NCI-H1436 treated with DMSO at 0.1 percent for 48 hours (cell line): ENCODE measurements around the gene PLPP7.
"Not testable (repeated sequence)": the region's sequence is repeated elsewhere in the genome, so short reads cannot be mapped to it uniquely, and the experiment has no call there.

Source experiments
- DNase-seq: peaks from one replicate; lab custom pipeline; 2025; lab: John Stamatoyannopoulos, UW

The PLPP7 gene

GRCh38 chr9:131330814-131331600, 41.5 kb downstream of the PLPP7 start:
- no peak for DNase-seq

- DNase-seq = not testable (repeated sequence)
Observed at GRCh38 chr9:131331996-131332395, 42.5 kb downstream of the PLPP7 start.

DNA sequence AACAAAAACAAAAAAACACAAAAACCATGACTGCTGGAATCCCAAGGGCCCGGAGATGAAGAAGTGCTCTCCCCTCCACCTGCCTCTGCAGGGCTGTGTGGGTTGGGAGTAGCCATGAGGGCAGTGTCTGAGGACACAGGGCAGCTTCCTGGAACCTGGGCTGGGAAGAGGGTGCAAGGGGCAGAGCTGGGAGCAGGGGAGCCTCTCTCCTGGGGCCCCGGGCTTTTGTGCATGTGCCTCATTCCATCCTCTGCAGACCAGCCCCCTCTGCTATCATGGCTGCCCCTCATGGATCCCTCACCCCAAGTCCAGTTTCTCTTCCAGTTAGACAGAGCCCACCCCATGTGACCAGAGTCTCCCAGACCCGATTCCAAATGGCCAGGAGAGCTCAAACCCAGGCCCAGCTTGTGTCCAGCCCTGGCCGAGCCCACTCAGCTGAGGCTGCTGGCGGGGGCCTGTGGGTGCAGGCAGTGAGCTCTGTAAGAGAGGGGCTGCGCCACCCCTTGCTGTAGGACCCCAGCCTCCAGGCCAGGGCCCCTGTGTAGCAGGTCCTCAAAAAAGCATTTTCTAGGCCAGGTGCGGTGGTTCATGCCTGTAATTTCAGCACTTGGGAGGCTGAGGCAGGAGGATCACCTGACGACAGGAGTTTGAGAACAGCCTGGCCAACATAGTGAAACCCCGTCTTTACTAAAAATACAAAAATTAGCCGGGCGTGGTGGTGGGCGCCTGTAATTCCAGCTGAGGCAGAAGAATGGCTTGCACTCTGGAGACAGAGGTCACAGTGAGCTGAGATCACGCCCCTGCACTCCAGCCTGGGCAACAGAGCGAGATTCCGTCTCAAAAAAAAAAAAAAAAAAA, 44.5 kb downstream of the PLPP7 start:
- no peak for DNase-seq

DNA sequence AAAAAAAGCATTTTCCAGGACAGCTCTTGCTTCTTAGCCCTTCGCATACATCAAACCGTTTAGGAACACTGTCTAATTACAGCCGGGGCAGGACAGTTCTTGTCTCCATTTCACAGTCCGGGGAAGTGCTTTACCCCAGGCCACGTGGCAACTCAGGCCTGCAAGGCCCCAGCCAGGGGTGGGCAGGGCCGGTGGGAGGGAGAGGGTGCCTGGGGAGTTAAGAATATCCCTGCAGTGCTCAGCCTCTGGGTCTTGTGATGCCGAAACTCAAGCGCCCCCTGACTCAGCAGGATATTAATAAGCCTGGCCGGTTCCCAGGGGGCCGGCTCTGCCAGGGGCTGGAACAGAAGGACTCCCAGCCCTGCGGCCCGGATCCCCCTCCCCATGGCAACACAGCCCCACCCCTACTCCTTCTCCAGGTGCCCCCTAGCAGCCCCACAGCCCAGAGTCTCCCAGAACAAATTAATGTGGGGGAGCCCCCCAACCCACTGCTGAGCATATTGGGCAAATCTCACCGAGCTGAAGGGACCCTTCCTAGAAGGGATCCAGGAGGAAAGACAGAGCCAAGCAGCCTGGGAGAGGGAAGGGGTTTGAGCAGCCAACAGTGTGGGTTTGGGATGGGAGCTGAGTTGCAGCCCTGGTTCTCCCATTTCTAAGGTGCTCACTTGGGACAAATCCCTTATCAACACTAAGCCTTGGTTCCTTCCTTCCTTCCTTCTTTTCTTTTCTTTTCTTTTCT, 45.3 kb downstream of the PLPP7 start:
- DNase-seq = no peak

DNA sequence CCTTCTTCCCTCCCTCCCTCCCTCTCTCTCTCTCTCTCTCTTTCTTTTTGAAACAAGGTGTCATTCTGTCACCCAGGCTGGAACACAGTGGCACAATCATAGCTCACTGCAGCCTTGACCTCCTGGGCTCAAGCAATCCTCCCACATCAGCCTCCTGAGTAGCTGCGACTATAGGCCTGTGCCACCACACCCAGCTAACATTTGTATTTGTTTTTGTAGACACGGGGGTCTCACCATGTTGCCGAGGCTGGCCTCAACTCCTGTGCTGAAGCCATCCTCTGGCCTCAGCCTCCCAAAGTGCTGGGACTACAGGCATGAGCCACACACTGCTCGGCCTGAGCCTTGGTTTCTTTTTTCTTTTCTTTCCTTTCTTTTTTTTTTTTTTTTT, 45.8 kb downstream of the PLPP7 start:
- no peak for DNase-seq

- DNase-seq = no peak
Observed at GRCh38 chr9:131337131-131337848, 47.8 kb downstream of the PLPP7 start.

- DNase-seq = not testable (repeated sequence)
Observed at GRCh38 chr9:131339212-131339611, 49.7 kb downstream of the PLPP7 start.

- DNase-seq = not testable (repeated sequence)
Observed at GRCh38 chr9:131344931-131345535, 55.5 kb downstream of the PLPP7 start.

- no peak for DNase-seq
Observed at GRCh38 chr9:131346559-131346958, 57.0 kb downstream of the PLPP7 start.

GRCh38 chr9:131347376-131348020, 58.0 kb downstream of the PLPP7 start:
- DNase-seq = no peak

DNA sequence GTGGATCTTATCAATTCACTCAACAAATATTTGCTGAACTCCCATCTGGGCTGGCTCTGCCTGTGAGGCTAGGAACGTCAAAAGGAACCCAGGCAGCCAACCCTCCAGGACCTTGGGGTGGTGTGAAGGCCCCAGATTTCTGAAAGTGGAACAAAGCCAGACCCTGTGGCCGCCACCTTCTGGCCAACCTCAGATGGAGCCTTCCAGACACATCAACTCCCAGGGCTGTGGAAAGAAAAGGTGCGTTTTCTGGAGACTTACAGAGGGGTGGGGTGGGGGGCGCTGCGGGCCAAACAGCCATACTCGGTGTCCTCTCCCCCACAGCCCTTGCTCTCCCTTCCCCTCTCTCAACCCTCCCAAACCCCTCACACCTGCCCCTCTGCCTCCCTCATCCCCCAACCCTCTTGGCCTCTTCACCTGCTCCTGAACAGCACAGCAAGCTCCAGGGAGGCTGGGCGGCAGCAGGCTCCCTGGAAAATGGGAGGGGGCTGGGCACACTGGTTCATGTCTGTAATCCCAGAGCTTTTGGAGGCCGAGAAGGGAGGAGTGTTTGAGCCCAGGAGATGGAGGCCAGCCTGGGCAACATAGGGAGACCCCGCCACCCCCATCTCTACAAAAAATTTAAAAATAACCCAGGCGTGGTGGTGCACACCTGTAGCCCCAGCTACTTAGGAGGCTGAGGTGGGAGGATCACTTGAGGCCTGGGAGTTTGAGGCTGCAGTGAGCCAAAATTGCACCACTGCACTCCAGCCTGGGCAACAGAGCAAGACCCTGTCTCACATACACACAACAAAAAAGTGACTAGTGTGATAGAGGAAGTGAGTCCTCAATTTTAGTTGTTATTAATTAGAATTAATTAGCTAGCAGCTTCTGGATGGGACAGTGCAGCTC, 59.4 kb downstream of the PLPP7 start:
- no peak for DNase-seq

DNA sequence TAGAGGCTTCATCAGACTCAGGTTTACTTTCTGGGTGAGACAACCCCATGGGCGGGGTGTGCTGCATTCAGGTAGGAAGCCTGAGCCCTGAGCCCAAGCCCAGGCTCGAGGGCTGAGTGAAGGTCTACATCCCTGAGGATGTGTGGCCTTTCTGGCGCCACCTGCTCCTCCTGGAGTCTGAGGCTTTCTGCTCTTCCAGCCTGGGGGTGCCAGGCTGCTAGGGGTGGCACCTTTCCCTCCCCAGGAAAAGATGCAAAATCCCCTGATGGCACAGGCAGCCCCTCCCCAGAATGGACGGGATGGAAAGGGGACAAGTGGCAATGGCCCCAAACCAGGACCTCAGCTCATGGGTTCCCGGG, 60.0 kb downstream of the PLPP7 start:
- no peak for DNase-seq

- no peak for DNase-seq
Observed at GRCh38 chr9:131349881-131350563, 60.5 kb downstream of the PLPP7 start.

GRCh38 chr9:131356479-131356878, 67.0 kb downstream of the PLPP7 start:
- DNase-seq = not testable (repeated sequence)

DNA sequence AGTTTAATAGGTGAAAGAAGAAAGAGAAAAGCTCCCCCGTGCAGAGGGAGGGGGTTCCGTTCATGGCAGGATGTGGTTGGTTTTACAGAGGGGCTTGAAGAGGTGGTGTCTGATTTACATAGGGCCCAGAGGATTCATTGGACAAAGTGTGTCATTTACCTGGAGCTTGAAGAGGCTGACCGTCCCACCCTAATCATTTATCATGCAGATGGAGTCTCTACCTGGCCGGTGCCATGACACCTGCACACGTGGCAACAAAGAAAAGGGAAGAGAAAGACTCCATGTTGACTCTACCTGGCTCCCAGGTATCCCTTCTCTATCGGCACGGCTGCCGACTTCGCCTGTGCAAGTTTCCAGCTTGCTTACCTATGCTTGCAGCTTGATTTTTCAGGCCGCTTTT, 69.0 kb downstream of the PLPP7 start:
- no peak for DNase-seq
